ENCODE results near the gene ATRN.

Gene ATRN

DNA sequence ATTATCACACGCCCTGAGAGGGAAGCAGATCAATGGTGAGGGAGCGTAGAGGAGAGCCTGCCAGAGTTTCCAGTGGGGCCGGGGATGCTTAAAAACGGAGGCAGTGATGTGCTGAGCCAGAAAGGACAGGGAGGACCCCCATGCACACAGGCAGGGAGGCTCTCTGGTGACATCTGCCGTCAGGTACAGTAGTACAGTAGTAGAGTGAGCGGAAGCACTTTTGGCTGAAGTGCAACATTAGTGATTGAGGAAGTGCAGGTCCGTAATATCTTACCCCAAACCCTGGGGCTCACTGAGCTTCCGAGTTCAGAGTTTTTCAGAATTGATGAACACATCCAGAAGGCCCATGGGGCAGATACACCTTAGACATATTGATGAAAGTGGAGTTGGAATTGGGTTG, 150.3 kb downstream of the ATRN start:
- DNase-seq: no peak

DNA sequence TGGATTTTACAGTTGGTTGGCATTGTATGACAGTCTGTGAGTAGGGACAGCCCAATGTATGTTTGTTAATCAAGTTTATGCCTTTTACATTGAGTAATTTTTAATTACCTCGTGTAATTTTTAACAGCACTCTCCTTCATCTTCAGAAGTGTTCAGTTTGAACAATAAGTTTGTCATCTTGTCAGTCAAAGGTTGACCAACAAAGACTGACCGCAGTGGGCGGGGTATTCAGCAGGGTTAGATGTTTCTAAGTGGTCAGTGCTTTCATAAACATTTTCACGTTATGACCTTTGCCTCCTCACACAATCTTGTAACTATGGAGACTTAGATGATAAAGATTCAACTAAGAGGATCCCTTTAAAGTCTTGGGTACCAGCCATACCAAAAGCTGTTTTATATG, 151.6 kb downstream of the ATRN start:
- no peak for DNase-seq

DNA sequence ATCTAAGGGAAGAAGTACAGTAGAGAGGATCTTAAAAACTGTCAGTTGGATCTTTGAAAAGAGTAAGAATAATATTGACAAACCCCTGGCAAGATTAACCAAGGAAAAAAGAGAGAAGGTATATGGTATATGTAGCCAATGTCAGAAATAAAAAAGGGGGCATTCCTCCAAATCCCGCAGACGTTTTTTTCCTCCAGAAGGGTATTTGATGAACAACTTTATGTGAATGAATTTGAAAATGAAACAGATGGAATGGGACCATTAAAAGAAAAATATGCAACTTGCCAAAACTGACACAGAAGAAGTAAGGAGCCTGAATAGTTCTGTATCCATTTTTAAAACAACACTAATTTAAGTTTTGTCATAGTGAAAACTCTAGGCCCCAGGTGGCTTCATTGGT, 156.7 kb downstream of the ATRN start:
- DNase-seq: no peak

DNA sequence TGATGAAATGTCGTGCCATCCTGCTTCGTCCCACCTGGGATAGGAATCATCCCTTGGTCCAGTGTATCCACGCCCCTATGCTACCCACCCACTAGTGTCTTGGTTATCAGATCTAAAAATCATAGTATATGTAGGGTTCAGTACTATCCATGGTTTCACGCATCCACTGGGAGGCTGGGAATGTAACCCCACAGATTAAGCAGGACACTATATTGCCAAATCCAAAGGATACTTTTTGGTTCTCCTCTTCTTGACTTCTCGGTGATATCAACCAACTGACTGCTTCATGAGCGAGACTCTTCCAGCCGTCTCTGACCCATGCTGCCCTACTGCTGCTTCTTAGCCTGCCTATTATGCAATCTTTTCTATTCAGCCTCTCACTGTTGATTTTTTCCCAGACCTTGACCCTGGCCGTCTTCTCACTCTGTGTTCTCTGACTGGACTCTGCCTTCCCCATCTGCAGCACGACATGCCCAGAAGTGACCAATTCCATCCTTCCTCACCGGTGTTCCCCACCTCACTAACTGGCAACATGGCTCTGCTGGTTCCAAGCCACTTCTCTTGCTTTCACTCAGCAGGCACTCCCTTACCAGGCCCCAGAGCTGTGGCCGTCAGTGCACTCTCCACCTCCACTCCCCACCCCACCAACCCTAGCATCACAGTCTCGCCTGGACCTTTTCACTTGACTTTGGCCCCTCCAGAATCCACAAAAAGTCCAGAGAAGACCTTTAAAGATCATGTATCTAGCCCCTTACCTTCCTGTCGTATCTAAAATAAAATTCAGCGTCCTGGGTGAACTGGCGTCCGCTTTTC, 157.9 kb downstream of the ATRN start:
- DNase-seq: no peak

DNA sequence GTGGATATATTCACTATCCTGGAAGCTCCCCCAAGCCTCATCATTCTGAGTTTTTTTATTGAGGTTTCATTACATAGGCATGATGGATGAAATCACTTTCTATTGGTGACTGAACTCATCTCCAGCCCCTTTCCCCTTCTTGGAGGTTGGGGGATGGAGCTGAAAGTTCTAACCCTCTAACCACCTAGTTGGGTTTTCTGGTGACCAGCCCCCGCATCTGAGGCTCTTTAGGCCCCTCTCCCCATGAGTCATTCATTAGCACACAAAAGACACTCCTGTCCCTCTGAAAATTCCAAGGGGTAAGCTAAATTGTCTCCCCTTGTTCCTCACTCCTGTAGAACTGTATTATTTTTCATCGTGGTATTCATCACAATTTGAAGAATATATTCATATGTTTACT, 159.1 kb downstream of the ATRN start:
- no peak for DNase-seq

DNA sequence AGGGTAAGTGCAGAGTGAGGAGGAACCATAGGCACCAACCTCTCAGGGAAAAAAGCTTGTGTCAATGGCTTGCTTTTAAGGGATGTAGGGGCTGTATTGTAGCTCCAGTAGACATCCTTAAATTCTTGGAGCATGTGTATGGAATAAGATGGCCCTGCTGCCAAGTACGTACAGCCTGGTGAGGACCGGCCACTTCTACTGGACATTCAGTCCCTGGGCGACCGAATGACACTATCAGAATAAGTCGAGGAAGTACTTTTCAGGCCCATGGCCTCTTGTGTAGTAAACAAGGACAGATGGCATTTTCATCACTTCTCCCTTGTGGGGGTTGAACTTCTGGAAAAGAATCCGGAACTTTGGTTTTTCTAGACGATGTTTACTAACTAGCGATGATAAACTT, 159.6 kb downstream of the ATRN start:
- DNase-seq: no peak

DNA sequence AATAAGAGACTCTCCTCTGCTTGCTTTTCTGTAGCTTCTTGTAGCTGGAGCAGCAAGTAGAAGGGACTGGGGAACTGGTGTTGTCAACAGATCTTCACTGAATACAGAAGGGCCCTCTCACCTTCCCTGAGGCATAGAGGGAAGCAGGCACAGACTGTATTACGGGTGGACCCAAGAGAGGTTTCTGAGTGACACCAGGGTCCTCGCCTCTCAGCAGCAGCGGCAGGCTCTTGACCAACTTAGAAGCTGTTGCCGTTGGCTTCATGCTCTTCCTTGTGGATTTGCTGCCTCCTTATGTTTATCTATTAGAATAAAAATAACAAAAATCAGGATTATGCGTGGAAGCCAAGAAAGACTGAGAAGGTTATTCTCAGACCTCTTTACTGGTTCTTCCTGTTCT, 160.7 kb downstream of the ATRN start:
- no peak for DNase-seq

DNA sequence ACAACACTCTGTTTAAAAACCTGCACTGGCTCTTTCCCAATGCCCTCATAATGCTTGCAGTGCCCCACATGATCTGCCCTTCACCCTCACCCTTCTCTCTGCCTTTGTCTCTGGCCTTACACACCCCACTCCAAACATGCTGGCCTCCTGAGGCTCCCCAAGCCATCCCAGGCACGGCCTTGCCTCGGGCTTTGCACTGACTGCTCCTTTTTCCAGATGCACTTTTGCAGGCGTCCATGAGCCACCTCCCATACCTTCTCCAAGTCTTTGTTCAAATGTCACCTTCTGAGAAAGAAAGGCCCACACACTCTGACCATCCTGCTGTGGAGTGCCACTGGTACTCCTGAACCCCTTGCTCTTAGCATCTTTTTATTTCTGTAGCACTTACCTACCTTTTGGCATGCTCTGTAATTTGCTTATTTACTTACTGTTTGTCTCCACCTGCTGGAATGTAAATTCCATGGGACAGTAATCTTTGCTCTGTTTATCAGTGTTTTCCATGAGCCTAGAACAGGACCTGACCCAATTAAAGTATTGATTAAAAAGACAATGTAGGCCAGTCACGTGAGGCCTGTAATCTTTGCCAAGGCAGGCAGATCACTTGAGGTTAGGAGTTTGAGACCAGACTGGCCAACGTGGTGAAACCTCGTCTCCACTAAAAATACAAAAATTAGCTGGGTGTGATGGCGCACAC, 161.6 kb downstream of the ATRN start:
- no peak for DNase-seq

DNA sequence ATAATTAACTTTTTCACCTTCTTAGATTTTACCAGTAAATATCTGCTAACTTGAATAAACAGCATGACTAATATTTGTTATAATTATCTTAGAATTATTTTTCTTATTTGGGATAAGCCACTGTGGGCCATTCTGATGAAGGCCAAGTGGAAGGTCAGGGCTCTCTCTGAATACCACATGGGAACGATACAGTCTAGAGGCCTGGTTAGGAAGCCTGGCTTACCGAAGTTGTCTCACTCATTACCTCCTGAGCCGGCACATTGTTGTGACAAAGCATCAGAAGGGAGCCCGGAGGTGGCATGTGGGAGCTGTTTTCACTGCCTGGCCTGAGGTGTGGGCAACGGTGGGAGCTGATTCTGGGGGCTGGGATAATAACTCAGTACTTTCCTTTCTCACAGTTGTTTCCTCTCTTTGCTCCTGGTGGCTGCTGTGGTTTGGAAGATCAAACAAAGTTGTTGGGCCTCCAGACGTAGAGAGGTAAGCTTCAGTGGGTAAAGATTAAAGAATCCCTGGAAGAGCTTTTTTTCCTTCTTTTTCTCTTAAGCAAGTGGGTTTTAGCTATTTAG, 163.2 kb downstream of the ATRN start:
- DNase-seq: no peak

DNA sequence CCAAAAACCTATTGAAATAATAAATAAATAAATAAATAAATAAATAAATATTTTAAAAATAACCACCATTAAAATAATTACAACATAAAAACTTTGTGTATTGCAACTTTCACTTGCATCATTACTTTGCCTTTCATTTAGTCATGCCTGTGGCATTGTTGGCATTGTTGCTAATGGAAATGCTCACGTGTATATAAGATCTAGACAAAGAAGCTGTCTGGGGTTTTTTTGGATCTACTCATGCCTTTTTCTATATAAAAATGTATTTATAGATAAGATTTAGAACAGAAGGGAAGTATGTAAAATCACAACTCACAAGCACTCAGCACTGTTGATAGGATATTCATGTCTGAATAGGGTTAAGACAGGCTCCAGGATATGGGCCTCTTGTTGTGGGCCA, 164.5 kb downstream of the ATRN start:
- DNase-seq: no peak

DNA sequence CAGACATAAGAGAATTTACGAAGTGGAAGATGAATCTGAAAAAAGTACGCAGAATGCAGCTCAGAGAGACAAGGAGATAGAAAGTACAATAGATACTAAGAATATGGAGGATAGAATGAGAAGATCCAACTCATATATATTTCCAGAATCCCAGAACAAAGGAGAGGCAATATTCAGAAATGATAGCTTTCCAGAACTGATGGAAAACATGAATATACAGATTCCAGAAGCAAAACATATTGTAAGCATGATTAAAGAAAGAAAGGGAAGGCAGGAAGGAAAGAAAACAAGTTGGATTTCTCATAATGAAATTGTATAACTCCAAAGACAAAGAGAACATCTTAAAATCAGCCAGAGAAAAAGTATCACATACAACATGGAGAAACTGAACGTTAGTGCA, 169.4 kb downstream of the ATRN start:
- DNase-seq: no peak

DNA sequence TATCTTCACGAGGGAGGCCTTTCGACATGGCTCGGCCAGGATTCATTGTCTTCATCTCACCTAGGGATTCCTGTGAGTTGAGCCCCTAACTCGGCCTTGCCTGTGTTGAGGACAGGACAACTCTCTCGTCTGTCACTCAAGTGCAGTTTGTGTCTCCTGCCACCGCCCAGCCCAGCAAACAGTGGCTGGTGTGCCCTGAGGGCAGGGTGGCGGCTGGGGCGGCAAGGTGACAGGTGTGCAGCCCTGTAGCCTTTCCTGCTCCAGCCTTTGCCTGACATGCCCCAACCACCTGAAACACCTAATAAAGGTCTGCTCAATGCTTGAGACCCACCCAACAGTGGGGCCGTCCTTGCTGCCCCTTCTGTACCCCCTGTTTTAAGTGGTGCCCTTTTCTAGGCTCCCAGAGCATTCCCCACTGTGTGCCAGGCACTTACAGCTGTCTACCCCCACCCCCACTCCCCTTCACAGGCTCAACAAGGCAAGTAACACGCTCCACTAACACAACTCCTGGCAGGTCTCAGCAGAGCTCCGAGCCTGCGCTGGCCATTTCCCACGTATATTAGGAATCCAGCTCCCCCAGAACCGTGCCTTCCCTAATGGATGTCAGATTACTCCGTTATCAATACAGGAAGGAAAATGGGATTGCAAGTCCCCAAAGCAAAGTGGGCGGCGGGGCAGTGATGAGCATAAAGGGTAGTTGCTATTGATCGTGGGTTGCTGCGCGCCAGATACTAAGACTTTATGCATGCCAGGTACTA, 174.7 kb downstream of the ATRN start:
- no peak for DNase-seq

DNA sequence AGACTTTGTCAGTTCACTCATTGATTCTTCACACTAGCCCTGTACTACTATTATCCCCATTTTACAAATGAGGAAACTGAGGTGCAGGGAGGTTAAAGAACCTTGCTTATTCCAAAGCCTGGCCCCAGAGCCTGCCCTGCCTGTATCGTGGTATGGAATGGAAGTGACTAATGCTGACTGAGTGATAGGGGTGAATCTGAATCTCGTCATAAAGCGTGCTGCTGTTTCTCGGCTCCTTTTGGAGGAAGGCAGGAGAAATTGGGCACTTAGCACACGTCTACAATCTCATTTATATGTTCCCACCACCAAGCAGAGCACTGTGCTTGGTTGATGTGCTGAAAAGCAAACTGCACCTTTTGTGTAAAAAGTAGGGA, 175.2 kb downstream of the ATRN start:
- no peak for DNase-seq

DNA sequence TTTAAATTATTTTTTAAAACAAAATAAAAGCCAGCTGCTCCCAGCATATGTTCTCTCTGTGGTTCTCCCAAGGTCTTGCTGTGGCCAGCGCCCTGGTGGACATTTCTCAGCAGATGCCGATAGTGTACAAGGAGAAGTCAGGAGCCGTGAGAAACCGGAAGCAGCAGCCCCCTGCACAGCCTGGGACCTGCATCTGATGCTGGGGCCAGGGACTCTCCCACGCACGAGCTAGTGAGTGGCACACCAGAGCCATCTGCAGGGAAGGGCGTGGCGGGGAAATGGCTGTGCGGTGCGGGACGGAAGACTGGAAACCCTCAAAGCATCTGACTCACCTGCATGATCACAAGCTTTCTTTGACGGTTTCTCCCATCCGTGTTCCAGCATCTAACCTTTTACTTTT, 175.8 kb downstream of the ATRN start:
- DNase-seq: no peak

DNA sequence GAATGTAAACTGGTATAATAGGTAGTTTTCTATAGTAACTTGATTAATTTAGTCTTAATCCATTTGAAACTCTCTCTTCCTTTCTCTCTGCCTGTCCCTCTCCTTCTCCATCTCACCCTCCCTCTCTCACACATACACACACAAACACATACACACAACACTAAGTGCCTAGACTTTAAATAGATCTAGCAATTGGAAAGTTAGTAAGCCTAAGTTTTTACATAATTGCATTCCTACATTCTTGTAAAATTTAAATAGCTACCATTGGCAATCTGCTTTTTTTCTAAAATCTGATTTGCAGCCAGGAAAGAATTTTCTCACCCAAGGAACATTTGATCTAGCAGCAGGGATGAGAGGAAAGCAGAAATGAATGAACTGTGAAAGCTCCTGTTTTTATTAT, 176.7 kb downstream of the ATRN start:
- DNase-seq: no peak

DNA sequence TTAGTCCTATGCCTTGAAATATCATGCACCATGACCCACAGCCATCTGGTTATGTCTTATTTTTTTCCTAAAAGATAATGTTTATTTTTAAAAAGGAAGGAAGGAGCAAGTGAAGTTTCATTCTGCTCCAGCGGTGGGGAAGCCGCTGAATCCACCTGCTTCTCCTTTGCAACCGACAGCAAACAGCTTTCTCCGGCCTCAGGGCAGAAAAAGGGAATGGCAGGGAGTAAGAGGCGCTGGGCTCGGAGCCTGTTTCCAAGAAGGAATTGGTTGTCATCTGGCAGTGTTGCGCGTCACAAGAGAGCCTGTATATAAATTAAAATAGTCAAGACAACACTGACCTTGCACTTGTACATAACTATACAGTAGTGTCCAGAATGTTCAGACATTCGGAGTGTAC, 178.1 kb downstream of the ATRN start:
- no peak for DNase-seq

DNA sequence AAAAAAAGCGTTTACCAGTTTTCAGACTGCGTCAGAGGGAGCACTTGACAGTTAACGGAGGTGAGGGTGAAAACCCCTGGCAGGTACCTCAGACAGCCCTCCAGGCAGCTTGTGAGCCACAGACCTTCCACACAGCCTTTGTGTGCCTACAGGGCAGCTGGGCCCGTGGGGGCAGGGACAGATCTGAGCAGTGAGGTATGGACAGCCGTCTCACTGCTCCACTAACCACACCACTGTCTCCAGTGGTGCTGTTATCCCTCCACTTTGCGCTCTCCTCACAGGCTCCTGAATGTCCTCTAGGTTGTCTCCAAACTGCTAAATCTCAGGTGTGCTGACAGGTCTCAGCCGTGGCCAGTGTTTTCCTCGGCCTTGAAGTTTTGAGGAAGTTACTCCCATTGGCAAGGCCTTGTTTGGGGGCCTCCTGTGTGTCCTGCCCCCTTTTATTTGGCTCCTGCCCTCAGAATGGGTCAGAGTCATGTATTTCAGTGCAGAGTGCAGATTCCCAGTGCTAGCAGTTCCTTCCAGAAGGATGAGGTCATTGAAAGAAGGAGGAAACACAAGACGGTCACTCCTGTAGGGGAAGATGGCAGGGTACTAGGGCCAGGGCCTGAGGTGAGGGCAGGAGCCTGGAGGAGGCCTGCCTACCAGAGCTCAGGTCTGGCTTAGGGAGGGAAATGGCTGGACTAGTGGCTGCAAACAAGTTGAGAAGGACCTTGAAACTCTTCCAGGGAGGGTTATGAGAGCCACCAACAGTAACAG, 180.6 kb downstream of the ATRN start:
- DNase-seq: no peak

DNA sequence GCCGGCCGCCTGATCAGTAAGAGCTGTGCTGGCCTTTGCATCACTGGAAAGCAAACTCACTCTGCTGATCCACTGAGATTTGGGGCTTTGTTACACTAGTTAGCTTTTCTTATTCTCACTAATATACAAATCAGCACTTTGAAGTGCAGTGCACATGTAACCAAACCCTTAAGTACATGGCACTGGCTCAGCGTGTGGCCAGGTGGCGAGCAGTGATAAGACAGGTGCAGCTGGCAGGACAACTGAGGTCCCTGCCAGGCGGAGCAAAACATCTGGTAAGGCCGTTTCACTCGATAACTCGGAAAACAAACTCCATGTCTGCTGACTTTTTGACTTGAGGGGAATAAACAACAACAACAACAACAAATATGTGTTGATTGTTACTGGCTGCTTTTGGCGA, 181.4 kb downstream of the ATRN start:
- DNase-seq: no peak

DNA sequence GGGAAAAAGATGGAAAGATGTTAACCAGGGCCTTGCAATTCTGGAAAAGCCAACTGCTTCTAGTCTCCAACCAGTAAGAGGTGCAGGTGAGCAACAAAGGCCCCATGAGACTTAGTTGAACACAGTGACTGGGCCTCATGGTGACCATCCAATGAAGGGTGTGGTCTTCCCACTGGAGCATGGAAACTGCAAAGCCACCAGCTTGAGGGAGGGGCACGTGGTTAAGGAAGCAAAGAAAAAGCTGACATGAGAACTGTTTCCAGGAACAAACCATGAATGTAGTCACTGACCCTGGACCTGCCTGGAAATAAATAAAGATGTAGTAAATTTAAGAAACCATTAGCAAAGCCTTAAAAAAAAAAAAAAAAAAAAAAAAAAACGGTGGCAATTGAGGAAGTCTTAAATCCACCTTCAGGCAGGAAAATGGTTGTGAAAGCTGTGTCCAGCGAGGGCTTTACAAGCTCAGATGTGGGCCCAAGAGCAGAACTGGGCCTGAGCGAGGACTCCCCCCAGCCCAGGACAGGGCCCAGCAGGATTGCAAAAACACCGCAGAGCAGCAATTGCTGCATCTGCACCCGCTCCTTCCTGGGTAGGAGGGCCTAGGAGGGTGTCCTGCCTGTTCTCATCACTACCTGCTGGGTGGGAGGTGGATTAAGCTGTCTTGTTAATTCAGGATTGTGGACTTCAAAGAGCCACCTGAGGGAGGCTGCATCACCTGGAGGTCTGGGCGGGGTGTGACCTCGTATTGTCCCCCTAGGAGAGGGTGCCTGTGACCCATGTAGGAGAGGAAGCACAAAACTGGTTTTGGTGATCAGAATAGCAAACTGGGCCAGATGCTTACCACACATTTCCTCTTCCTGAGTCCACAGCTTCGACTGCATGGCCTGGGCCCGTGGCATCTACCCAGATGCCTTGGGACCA, 182.1 kb downstream of the ATRN start:
- no peak for DNase-seq

DNA sequence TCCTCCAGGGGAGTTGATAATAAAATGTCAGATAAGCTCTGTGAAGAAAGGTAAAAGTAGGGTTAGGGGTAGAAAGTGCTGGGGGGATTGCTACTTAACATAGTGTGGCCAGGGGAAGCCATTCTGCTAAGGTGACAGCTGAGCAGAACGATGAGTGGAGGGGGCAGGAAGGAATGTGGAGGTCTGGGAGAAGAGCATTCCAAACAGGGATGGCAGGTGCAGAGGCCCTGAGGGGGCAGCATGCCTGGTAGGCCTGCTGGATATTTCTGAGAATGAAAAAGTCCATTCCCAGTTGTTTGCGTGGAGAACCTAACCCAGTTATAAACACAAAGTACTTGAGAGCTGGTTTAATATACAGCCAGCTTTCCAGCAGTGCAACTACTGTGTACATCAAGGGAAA, 183.1 kb downstream of the ATRN start:
- DNase-seq: no peak

All from amygdala (tissue), 56 donors.